Testis (tissue), 3 donors: ENCODE results near the gene LMNB1. TPM values are rescaled to one million over a fixed set of nuclear protein-coding genes. Genes with fewer than 3 reads are reported as not detected.

Source experiments
- DNase-seq: peaks from one replicate; pipeline ENCODE4 v3.0.0-alpha.2; 2019
- H3K27ac ChIP-seq, 2 donors: fragments of 200-600 bp; sonication (generic); one replicate each; pipeline ENCODE4 v1.5.1; 2019
- H3K27me3 ChIP-seq: fragments of 200-600 bp; sonication (generic); one replicate; pipeline ENCODE4 v1.5.1; 2019
- H3K36me3 ChIP-seq: fragments of 200-600 bp; sonication (generic); one replicate; pipeline ENCODE4 v1.5.1; 2017; ENCODE audit warnings: low read depth; ENCODE audit errors: missing control alignments
- H3K4me1 ChIP-seq: fragments of 200-600 bp; sonication (generic); one replicate; pipeline ENCODE4 v1.5.1; 2019
- H3K4me3 ChIP-seq, 2 donors: fragments of 200-600 bp; sonication (generic); one replicate each; pipeline ENCODE4 v1.5.1; 2017 to 2019
- H3K9me3 ChIP-seq: fragments of 200-600 bp; sonication (generic); one replicate; pipeline ENCODE4 v1.5.1; 2017
- POLR2A ChIP-seq: fragments of 450-650 bp; IDR thresholded peaks from one replicate; pipeline ENCODE4 v1.6.1; 2017; ENCODE audit warnings: antibody characterized with exemption, mild to moderate bottlenecking, moderate library complexity
- WGBS, 2 donors: methylation state at CpG; one replicate each; pipeline ENCODE4 v1.1.5; 2018; 5-methylcytosine and 5-hydroxymethylcytosine counted together
- intact Hi-C: fragments of 100-400 bp; cut with DNase I; formaldehyde crosslinking; loops from one replicate; pipeline ENCODE4 v1.15.1; 2023; ENCODE audit warnings: low total_unique reads
- polyA plus RNA-seq: library from polyadenylated mRNA; stranded (reverse); fragments of 350-450 nt; fragmentation: Illumina TruSeq; extraction: RNeasy Lipid Tissue Mini Kit (QIAGEN cat#74804); gene quantifications from one replicate; pipeline ENCODE4 v1.2.3, GENCODE V29; 2014; ENCODE audit warnings: low read depth, low replicate concordance; ENCODE audit not compliant: insufficient read depth
- small RNA-seq, 2 donors: library from RNA; depleted of rRNA; stranded (forward); fragments of <200 nt; gene quantifications; one replicate each; pipeline ENCODE3, GENCODE V24; 2016
- total RNA-seq, 2 donors: library from RNA; depleted of rRNA; stranded (reverse); fragments of >200 nt; gene quantifications; one replicate each; pipeline ENCODE4 v1.2.3, GENCODE V29; 2016
- TF ChIP-seq, protein P1 (sequence below), 3 experiments: fragments of 450-650 bp in 2 of 3; fragments of 200-600 bp in 1 of 3; sonication (generic) in 1 of 3; IDR thresholded peaks; one replicate each; pipeline ENCODE4 v1.5.1; 2016 to 2019; ENCODE audit warnings: antibody characterized with exemption in 3 of 3, mild to moderate bottlenecking in 2 of 3, moderate library complexity in 1 of 3

LMNB1 gene
- total and polyA plus RNA-seq, 3 donors from 2014 or later, result 13.7 to 26.1 (median 15.9) TPM

DNA sequence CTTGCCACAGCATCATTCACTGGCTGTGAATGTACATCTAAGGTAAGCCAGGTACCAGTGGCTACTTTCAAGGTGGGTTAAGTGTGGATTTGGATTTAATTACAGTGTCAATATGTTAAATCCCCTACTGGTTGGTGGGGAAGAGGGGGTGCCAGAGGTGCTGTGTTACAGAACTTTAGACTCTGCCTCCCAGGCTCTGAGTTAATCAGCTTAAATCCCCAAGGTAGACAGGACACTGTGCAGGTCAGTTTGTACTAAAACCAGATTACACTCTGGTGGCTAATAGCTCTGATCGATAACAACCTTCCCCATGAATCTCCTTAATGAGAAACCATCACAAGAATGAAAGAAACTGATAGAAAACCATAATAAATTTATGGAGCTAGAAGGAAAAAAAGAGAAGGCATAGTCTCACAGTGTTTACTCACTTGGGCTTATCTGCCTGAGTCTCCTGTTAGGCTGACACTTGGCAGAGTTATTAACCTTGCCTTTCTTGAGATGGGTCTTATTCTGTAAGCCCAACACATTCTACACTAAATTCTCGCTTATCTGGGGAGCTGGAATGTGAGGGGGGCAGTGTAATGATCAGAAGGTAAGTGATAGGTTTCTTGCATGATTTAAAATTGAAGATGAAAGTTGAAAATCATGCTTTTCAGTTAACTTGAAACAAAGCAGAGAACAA, 106.8 kb downstream of the LMNB1 start:
- intact Hi-C loops, result no loop called here

DNA sequence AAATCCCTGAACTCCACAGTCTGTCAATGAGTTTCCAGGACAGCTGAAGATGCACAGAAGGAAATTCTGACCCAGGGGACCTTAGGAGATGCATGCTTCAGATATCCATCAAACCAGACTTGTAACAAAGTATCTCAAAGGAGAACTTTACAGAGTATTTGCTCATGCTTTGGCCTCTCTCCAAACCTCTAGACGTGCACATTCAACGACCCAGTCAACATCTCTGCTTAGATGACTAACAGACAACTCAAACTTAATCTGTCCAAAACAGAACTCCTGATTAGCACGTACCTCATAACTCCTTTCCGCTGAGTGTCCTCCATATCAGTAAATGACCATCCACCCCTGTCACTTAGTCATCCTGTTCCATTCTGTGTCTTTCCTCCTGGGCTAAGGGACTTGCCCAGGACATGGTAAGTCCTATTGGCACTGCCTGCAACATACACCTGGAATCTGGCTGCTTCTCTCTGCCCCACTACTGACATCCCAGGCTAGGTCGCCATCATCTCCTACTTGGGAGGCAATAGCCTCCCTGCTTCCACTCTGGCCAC, 107.4 kb downstream of the LMNB1 start:
- Histone ChIP-seq H3K36me3 (no peaks in the 10 kb centered on the region), H3K9me3 (no peaks in the 10 kb centered on the region), H3K4me3 (no peak overlapping the region), H3K27me3 (no peaks in the 10 kb centered on the region), H3K4me1 (peaks cover 13% of the 10 kb centered on the region), H3K27ac (peak overlapping the region in 1 of 2 donors; percentile 30)
- WGBS, 2 donors, result 53 to 55% methylated on average over 5 of the region's 5 CpGs
- TF ChIP-seq, protein P1, sequence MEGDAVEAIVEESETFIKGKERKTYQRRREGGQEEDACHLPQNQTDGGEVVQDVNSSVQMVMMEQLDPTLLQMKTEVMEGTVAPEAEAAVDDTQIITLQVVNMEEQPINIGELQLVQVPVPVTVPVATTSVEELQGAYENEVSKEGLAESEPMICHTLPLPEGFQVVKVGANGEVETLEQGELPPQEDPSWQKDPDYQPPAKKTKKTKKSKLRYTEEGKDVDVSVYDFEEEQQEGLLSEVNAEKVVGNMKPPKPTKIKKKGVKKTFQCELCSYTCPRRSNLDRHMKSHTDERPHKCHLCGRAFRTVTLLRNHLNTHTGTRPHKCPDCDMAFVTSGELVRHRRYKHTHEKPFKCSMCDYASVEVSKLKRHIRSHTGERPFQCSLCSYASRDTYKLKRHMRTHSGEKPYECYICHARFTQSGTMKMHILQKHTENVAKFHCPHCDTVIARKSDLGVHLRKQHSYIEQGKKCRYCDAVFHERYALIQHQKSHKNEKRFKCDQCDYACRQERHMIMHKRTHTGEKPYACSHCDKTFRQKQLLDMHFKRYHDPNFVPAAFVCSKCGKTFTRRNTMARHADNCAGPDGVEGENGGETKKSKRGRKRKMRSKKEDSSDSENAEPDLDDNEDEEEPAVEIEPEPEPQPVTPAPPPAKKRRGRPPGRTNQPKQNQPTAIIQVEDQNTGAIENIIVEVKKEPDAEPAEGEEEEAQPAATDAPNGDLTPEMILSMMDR (IDR thresholded peaks at IDR 0.05), result no peak
- TF ChIP-seq POLR2A, result no peak
- intact Hi-C loops, result no loop called here
- DNase-seq, result peak; percentile 48

More for the DNA sequence above, 106.8 kb downstream of the LMNB1 start:
- peaks cover 15% of the 10 kb centered on the region for H3K4me1 ChIP-seq
- H3K4me3 ChIP-seq, result no peak overlapping the region
- H3K9me3 ChIP-seq, result no peaks in the 10 kb centered on the region
- H3K36me3 ChIP-seq, result no peaks in the 10 kb centered on the region
- DNase-seq, result no peak
- no peaks in the 10 kb centered on the region for H3K27me3 ChIP-seq
- WGBS, 2 donors, result 55 to 57% methylated on average over 2 of the region's 2 CpGs
- TF ChIP-seq, protein P1 (IDR thresholded peaks at IDR 0.05), result no peak
- no peak for TF ChIP-seq POLR2A
- H3K27ac ChIP-seq, result peak overlapping the region in 1 of 2 donors; percentile 30

Small RNA genes within 50 kb of the gene (small RNA-seq; reads per million reads assigned to genes)
- gene RNU6-752P, result 0 reads per million in 2 donors

Other genes starting within 250 kb of the LMNB1 start
- gene ALDH7A1, start 181.9 kb upstream of the LMNB1 start, total RNA-seq, result 10 to 100 TPM; 57.2 to 68.3 TPM
- gene ALDH7A1, start 181.9 kb upstream of the LMNB1 start, polyA plus RNA-seq, result 50.0 TPM
- gene PHAX, start 176.2 kb upstream of the LMNB1 start, total RNA-seq, result 10 to 100 TPM; 48.9 to 55.6 TPM
- 21.2 TPM for gene PHAX, start 176.2 kb upstream of the LMNB1 start, polyA plus RNA-seq